Endothelial cell of umbilical vein (primary cell): ENCODE data around the gene FUT4. TPM values are rescaled to one million over a fixed set of nuclear protein-coding genes. Genes with fewer than 3 reads are reported as not detected.
"Not testable (repeated sequence)": the region's sequence is repeated elsewhere in the genome, so short reads cannot be mapped to it uniquely, and the experiment has no call there.

Source experiments
- BruUV-seq: library from RNA; stranded (reverse); fragments of 400-500 nt; replicated peaks from 2 replicates; lab custom pipeline; 2021; lab: Mats Ljungman, UMichigan
- CTCF ChIA-PET: fragments of 300-600, 350-600 bp; sonication (Branson Sonifier 250); formaldehyde crosslinking; loops from one replicate; lab custom pipeline; 2021; ENCODE audit warnings: antibody characterized with exemption, inconsistent platforms; lab: Charles Lee
- POLR2A ChIA-PET: fragments of 300-600, 350-600 bp; sonication (Branson Sonifier 250); formaldehyde crosslinking; loops from one replicate; lab custom pipeline; 2021; ENCODE audit warnings: antibody characterized with exemption, inconsistent platforms; lab: Charles Lee
- DNase-seq: peaks from one replicate; pipeline ENCODE4 v3.0.0-alpha.2; 2011; ENCODE audit warnings: low read depth, low spot score
- FAIRE-seq: peaks from 2 replicates; lab custom pipeline; 2011; peaks lifted over from hg19 to GRCh38; lab: Jason Lieb, UNC
- H2AFZ ChIP-seq: 2 replicates; pipeline ENCODE4 v1.6.0; 2012; ENCODE audit warnings: low read depth, low read length, control low read depth, inconsistent platforms
- H3K27ac ChIP-seq: 2 replicates; pipeline ENCODE4 v1.5.1; 2011; ENCODE audit warnings: low read depth, mild to moderate bottlenecking, control low read depth, low read length, moderate library complexity; ENCODE audit not compliant: insufficient read depth
- H3K27me3 ChIP-seq, 2 experiments: 2 replicates each; pipeline versions ENCODE4 v1.6.0 to v1.6.1; 2011; ENCODE audit warnings: low read length in 2 of 2, mixed read lengths in 1 of 2; ENCODE audit not compliant: control insufficient read depth in 2 of 2, insufficient read depth in 2 of 2
- H3K36me3 ChIP-seq, 2 experiments: 2 replicates in 1 of 2; 3 replicates in 1 of 2; pipeline ENCODE4 v1.5.1; 2011; ENCODE audit warnings: low read length in 2 of 2, mild to moderate bottlenecking in 1 of 2, moderate library complexity in 1 of 2; ENCODE audit not compliant: control insufficient read depth in 2 of 2, insufficient read depth in 2 of 2; ENCODE audit errors: extremely low read depth in 1 of 2
- H3K4me1 ChIP-seq: 3 replicates; pipeline ENCODE4 v1.5.1; 2011; ENCODE audit warnings: mild to moderate bottlenecking, low read length; ENCODE audit not compliant: control insufficient read depth, insufficient read depth; ENCODE audit errors: extremely low read depth
- H3K4me2 ChIP-seq: 2 replicates; pipeline ENCODE4 v1.6.1; 2011; ENCODE audit warnings: low read length, control low read depth, mixed read lengths; ENCODE audit not compliant: insufficient read depth
- H3K4me3 ChIP-seq, 3 experiments: fragments of 200-600 bp in 1 of 3; sonication (generic), shearing (Covaris generic) in 1 of 3; replicated peaks in 1 of 3; 2 replicates each; pipeline ENCODE4 v1.5.1; 2011 to 2016; ENCODE audit warnings: control low read depth in 3 of 3, low read length in 3 of 3, mild to moderate bottlenecking in 2 of 3, inconsistent platforms in 1 of 3, low read depth in 1 of 3, moderate library complexity in 1 of 3; ENCODE audit not compliant: insufficient read depth in 1 of 3
- H3K79me2 ChIP-seq: 2 replicates; pipeline ENCODE4 v1.6.0; 2012; ENCODE audit warnings: low read length, inconsistent platforms; ENCODE audit not compliant: control insufficient read depth, insufficient read depth
- H3K9ac ChIP-seq: replicated peaks from 2 replicates; pipeline ENCODE3; 2011; ENCODE audit warnings: low read length, control low read depth; ENCODE audit not compliant: insufficient read depth; ENCODE audit errors: extremely low read depth
- H3K9me1 ChIP-seq: replicated peaks from 3 replicates; pipeline ENCODE4 v1.6.0; 2011; ENCODE audit warnings: mild to moderate bottlenecking, low read length; ENCODE audit not compliant: control insufficient read depth, insufficient read depth; ENCODE audit errors: extremely low read depth
- H3K9me3 ChIP-seq: replicated peaks from 2 replicates; pipeline ENCODE4 v1.5.1; 2012; ENCODE audit warnings: low read length, inconsistent platforms; ENCODE audit not compliant: control insufficient read depth, insufficient read depth
- H4K20me1 ChIP-seq: replicated peaks from 2 replicates; pipeline ENCODE3; 2011; ENCODE audit warnings: mild to moderate bottlenecking, low read length; ENCODE audit not compliant: control insufficient read depth, insufficient read depth; ENCODE audit errors: extremely low read depth
- EZH2 ChIP-seq: IDR thresholded peaks from 2 replicates; pipeline ENCODE4 v1.6.1; 2012; ENCODE audit warnings: borderline replicate concordance, low read depth, mild to moderate bottlenecking, moderate library complexity, low read length, inconsistent platforms; ENCODE audit not compliant: severe bottlenecking
- FOS ChIP-seq: IDR thresholded peaks from 2 replicates; pipeline ENCODE4 v1.6.1; 2011; ENCODE audit warnings: mild to moderate bottlenecking, low read length, moderate library complexity, borderline replicate concordance; ENCODE audit not compliant: insufficient read depth
- GATA2 ChIP-seq: IDR thresholded peaks from 2 replicates; pipeline ENCODE4 v1.7.0; 2011; ENCODE audit warnings: low read depth, mild to moderate bottlenecking, moderate library complexity, mixed read lengths, low read length; ENCODE audit not compliant: insufficient read length, insufficient read depth
- JUN ChIP-seq: IDR thresholded peaks from 2 replicates; pipeline ENCODE4 v1.6.1; 2011; ENCODE audit warnings: borderline replicate concordance, low read depth; ENCODE audit not compliant: insufficient read length, insufficient read depth
- MYC ChIP-seq: IDR thresholded peaks from one replicate; pipeline ENCODE4 v1.6.1; 2011; ENCODE audit warnings: mild to moderate bottlenecking, low read depth, low read length
- POLR2A ChIP-seq: IDR thresholded peaks from 2 replicates; pipeline ENCODE4 v1.6.1; 2012; ENCODE audit warnings: low read depth, mild to moderate bottlenecking, control low read depth, low read length
- POLR2AphosphoS5 ChIP-seq: IDR thresholded peaks from 2 replicates; pipeline ENCODE4 v1.6.1; 2012; ENCODE audit warnings: low read depth, mild to moderate bottlenecking, control low read depth, low read length, moderate library complexity; ENCODE audit not compliant: insufficient read depth
- dilution Hi-C: fragments of 300-500 bp; cut with MboI; formaldehyde crosslinking; loops from one replicate; pipeline ENCODE4 v1.15.0; 2019; ENCODE audit warnings: low sequenced_read_pairs; ENCODE audit not compliant: extremely low pct_ligation_motif_present
- intact Hi-C: fragments of 100-400 bp; cut with micrococcal nuclease; formaldehyde crosslinking; loops from one replicate; pipeline ENCODE4 v1.10.0; 2022
- polyA plus RNA-seq, 4 experiments: library from polyadenylated mRNA; depleted of rRNA in 3 of 4; stranded (reverse) in 3 of 4; unstranded in 1 of 4; fragments of >200 nt; gene quantifications; 2 replicates each; pipeline versions ENCODE4 v1.2.1 to v1.2.3, GENCODE V29; 2011 to 2012; ENCODE audit warnings: missing spikeins in 1 of 4
- total RNA-seq: library from RNA; stranded (reverse); gene quantifications from 2 replicates; pipeline ENCODE4 v1.2.3, GENCODE V29; 2021
- TF ChIP-seq, protein P1 (sequence below): IDR thresholded peaks from 2 replicates; pipeline ENCODE4 v1.6.1; 2011; ENCODE audit not compliant: insufficient read depth, insufficient read length
- TF ChIP-seq, protein P2 (sequence below), 2 donors: IDR thresholded peaks; 1 replicate in 1 of 2; 2 replicates in 1 of 2; pipeline ENCODE4 v1.5.1; 2011; ENCODE audit warnings: low read length in 2 of 2, mild to moderate bottlenecking in 2 of 2, moderate library complexity in 2 of 2, control low read depth in 1 of 2, inconsistent platforms in 1 of 2, low read depth in 1 of 2; ENCODE audit not compliant: insufficient read depth in 1 of 2; ENCODE audit errors: extremely low read depth in 1 of 2

FUT4 gene
- total and polyA plus RNA-seq, 2 donors (not counting 3 experiments of a cell fraction or from before 2014, with no cell fraction given), result 2.4 to 5.3 TPM

DNA sequence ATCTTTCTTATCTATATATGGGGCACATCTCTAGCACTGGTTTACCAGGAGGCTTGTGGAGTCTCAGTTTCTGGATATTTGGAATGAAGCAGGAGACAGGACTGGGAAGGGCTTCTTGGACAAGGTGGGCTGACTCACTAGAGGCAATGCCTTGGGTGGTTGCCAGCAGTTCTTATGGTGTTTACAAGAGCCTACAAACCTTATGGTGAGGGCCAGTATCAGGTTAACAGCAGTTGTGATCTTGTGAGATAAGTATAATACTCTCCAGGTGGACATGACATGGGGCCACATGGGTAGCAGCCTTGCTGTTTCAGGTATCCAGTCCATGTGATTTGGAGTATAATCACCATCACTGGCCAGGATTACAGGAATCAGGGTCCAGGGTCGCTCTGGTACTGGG, 10.2 kb downstream of the FUT4 start:
- dilution Hi-C loops (no loop called here), intact Hi-C loops (no loop called here)
- Histone ChIP-seq H3K27ac (no peak overlapping the region), H3K79me2 (no peaks in the 10 kb centered on the region), H3K9ac (no peak overlapping the region), H3K36me3 (no peaks in the 10 kb centered on the region), H3K4me2 (no peak overlapping the region), H2AFZ (no peak overlapping the region), H4K20me1 (no peaks in the 10 kb centered on the region), H3K4me3 (no peak overlapping the region), H3K27me3 (no peaks in the 10 kb centered on the region), H3K9me3 (no peaks in the 10 kb centered on the region), H3K9me1 (no peaks in the 10 kb centered on the region), H3K4me1 (no peaks in the 10 kb centered on the region)
- no peak for FAIRE-seq
- BruUV-seq, result no TSS peak
- DNase-seq, result no peak
- ChIA-PET CTCF (no interaction called here), POLR2A (no interaction called here)
- TF ChIP-seq EZH2 (no peak), POLR2A (no peak), POLR2AphosphoS5 (no peak), MYC (no peak), GATA2 (no peak), JUN (no peak), FOS (no peak)
- TF ChIP-seq, protein P1, sequence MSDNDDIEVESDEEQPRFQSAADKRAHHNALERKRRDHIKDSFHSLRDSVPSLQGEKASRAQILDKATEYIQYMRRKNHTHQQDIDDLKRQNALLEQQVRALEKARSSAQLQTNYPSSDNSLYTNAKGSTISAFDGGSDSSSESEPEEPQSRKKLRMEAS, result no peak
- TF ChIP-seq, protein P2, sequence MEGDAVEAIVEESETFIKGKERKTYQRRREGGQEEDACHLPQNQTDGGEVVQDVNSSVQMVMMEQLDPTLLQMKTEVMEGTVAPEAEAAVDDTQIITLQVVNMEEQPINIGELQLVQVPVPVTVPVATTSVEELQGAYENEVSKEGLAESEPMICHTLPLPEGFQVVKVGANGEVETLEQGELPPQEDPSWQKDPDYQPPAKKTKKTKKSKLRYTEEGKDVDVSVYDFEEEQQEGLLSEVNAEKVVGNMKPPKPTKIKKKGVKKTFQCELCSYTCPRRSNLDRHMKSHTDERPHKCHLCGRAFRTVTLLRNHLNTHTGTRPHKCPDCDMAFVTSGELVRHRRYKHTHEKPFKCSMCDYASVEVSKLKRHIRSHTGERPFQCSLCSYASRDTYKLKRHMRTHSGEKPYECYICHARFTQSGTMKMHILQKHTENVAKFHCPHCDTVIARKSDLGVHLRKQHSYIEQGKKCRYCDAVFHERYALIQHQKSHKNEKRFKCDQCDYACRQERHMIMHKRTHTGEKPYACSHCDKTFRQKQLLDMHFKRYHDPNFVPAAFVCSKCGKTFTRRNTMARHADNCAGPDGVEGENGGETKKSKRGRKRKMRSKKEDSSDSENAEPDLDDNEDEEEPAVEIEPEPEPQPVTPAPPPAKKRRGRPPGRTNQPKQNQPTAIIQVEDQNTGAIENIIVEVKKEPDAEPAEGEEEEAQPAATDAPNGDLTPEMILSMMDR (IDR thresholded peaks at IDR 0.05; ENCODE audit: extremely low read depth in 1 of 2, insufficient read depth in 1 of 2, low read depth in 1 of 2, low read length in 2 of 2), result no peak

DNA sequence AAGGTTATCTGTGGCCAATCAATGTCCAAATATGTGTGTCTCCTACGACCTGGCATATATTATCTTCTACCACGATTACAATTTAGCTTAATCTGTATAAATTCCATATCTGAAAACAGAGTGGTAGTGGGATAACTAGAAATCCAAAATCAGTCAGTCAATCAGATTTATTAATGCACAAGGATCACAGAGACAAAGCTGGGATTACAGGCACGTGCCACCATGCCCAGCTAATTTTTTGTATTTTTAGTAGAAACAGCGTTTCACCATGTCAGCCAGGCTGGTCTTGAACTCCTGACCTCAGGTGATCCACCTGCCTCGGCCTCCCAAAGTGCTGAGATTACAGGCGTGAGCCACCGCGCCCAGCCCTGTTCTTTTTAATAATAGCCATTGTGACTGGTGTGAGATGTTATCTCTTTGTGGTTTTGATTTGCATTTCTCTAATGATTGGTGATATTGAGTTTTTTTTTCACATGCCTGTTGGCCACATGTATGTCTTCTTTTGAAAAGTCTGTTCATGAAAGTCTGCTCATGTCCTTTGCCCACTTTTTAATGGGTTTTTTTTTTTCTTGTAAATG, 12.1 kb downstream of the FUT4 start:
- dilution Hi-C loops, intact Hi-C loops, H3K27me3 ChIP-seq, H2AFZ ChIP-seq, DNase-seq, POLR2A ChIA-PET, H3K79me2 ChIP-seq, H3K9me1 ChIP-seq, H3K4me1 ChIP-seq, H3K9ac ChIP-seq, FAIRE-seq, H3K4me2 ChIP-seq, H3K27ac ChIP-seq, BruUV-seq, H4K20me1 ChIP-seq, H3K9me3 ChIP-seq, H3K36me3 ChIP-seq, H3K4me3 ChIP-seq: not testable (repeated sequence)
- CTCF ChIA-PET, result interaction anchor here (1.7 kb wide), 1 partner anchor 9 kb away, joined by 4 read pairs; no protein-coding TSS in a partner anchor
